ENCODE data around the gene TRDMT1.
A peak's percentile ranks its signal among the peaks of the same experiment; 100 is the strongest.
"Not testable (repeated sequence)": the region's sequence is repeated elsewhere in the genome, so short reads cannot be mapped to it uniquely, and the experiment has no call there.

TRDMT1 gene

GRCh38 chr10:17122052-17122451 lies 79.4 kb downstream of the TRDMT1 start:
- Histone ChIP-seq H3K9me3 (ENCODE audit: control insufficient read depth, low read length) (no peaks in the 10 kb centered on the region), H3K4me1 (peaks cover 11% of the 10 kb centered on the region), H3K4me3 (ENCODE audit: low read depth, low read length) (no peak overlapping the region), H3K27ac (no peak overlapping the region), H3K4me2 (ENCODE audit: low read length) (no peak overlapping the region), H3K27me3 (ENCODE audit: control insufficient read depth, insufficient read depth, low read length) (no peaks in the 10 kb centered on the region), H3K36me3 (ENCODE audit: control insufficient read depth, insufficient read depth, low read length) (no peaks in the 10 kb centered on the region), H2AFZ (no peak overlapping the region), H3K9ac (no peak overlapping the region), H3K79me2 (no peaks in the 10 kb centered on the region)
- TF ChIP-seq, protein P1, sequence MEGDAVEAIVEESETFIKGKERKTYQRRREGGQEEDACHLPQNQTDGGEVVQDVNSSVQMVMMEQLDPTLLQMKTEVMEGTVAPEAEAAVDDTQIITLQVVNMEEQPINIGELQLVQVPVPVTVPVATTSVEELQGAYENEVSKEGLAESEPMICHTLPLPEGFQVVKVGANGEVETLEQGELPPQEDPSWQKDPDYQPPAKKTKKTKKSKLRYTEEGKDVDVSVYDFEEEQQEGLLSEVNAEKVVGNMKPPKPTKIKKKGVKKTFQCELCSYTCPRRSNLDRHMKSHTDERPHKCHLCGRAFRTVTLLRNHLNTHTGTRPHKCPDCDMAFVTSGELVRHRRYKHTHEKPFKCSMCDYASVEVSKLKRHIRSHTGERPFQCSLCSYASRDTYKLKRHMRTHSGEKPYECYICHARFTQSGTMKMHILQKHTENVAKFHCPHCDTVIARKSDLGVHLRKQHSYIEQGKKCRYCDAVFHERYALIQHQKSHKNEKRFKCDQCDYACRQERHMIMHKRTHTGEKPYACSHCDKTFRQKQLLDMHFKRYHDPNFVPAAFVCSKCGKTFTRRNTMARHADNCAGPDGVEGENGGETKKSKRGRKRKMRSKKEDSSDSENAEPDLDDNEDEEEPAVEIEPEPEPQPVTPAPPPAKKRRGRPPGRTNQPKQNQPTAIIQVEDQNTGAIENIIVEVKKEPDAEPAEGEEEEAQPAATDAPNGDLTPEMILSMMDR (IDR thresholded peaks at IDR 0.05), result no peak

DNA sequence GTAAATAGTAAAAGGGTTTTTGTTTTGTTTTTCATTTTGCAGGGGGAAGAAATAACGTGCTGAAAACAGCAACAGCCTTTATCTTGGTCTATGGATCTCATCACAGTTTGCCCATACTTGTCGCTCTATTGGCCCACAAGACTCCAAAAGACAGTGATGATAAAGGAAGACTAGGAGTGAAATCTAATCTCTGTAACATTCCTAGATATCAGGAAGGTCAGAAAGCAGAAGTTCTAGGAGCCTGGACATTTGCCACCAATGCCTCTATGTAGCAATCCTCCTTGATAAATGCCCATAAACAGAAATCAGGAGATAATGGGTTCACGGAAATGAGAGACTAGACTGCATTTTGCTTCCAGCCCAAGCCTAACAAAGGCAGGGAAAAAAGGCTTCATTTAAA lies 80.8 kb downstream of the TRDMT1 start:
- Histone ChIP-seq H3K9ac (no peak overlapping the region), H3K4me3 (ENCODE audit: low read depth, low read length) (no peak overlapping the region), H3K4me2 (ENCODE audit: low read length) (no peak overlapping the region), H3K27ac (no peak overlapping the region), H3K36me3 (ENCODE audit: control insufficient read depth, insufficient read depth, low read length) (no peaks in the 10 kb centered on the region), H2AFZ (peak overlapping the region; percentile 27), H3K79me2 (no peaks in the 10 kb centered on the region), H3K4me1 (peaks cover 11% of the 10 kb centered on the region), H3K9me3 (ENCODE audit: control insufficient read depth, low read length) (no peaks in the 10 kb centered on the region), H3K27me3 (ENCODE audit: control insufficient read depth, insufficient read depth, low read length) (no peaks in the 10 kb centered on the region)
- TF ChIP-seq, protein P1 (IDR thresholded peaks at IDR 0.05), result no peak

DNA sequence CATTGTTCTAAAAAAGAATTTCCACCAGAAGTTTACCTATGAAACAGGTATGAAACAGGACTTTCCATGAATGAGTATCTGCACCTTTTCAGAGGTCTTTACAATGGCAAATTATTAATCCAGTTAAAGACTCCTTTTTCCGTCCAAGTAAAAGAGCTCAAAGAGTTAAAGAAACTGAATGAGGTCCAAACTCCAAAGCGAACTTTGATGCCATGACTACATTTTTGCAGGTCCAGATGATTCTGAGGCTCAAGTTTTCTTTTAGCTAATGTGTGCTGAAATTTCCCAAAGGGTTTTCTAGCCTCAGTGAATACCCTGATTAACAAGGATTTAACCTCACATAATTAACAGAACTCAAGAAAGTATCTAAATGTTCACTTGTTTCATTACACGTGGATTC lies 81.6 kb downstream of the TRDMT1 start:
- Histone ChIP-seq H2AFZ (peak overlapping the region; percentile 27), H3K27ac (no peak overlapping the region), H3K36me3 (ENCODE audit: control insufficient read depth, insufficient read depth, low read length) (no peaks in the 10 kb centered on the region), H3K4me1 (peaks cover 11% of the 10 kb centered on the region), H3K79me2 (no peaks in the 10 kb centered on the region), H3K9me3 (ENCODE audit: control insufficient read depth, low read length) (no peaks in the 10 kb centered on the region), H3K9ac (no peak overlapping the region), H3K4me3 (ENCODE audit: low read depth, low read length) (no peak overlapping the region), H3K27me3 (ENCODE audit: control insufficient read depth, insufficient read depth, low read length) (no peaks in the 10 kb centered on the region), H3K4me2 (ENCODE audit: low read length) (no peak overlapping the region)
- TF ChIP-seq, protein P1 (IDR thresholded peaks at IDR 0.05), result no peak

GRCh38 chr10:17116193-17116592 lies 85.3 kb downstream of the TRDMT1 start:
- TF ChIP-seq, protein P1 (IDR thresholded peaks at IDR 0.05), result no peak
- no peaks in the 10 kb centered on the region for H3K36me3 ChIP-seq (ENCODE audit: control insufficient read depth, insufficient read depth, low read length)
- H3K4me3 ChIP-seq (ENCODE audit: low read depth, low read length), result no peak overlapping the region
- no peaks in the 10 kb centered on the region for H3K79me2 ChIP-seq
- no peak overlapping the region for H3K4me2 ChIP-seq (ENCODE audit: low read length)
- H3K4me1 ChIP-seq, result peaks cover 3% of the 10 kb centered on the region
- no peaks in the 10 kb centered on the region for H3K27me3 ChIP-seq (ENCODE audit: control insufficient read depth, insufficient read depth, low read length)
- no peak overlapping the region for H3K27ac ChIP-seq
- H3K9ac ChIP-seq, result no peak overlapping the region
- H2AFZ ChIP-seq, result no peak overlapping the region
- H3K9me3 ChIP-seq (ENCODE audit: control insufficient read depth, low read length), result no peaks in the 10 kb centered on the region

- Histone ChIP-seq H3K27me3 (ENCODE audit: control insufficient read depth, insufficient read depth, low read length) (no peaks in the 10 kb centered on the region), H3K4me2 (ENCODE audit: low read length) (no peak overlapping the region), H3K36me3 (ENCODE audit: control insufficient read depth, insufficient read depth, low read length) (no peaks in the 10 kb centered on the region), H3K27ac (no peak overlapping the region), H3K9me3 (ENCODE audit: control insufficient read depth, low read length) (no peaks in the 10 kb centered on the region), H3K4me1 (peaks cover 3% of the 10 kb centered on the region), H2AFZ (no peak overlapping the region), H3K9ac (no peak overlapping the region), H3K79me2 (no peaks in the 10 kb centered on the region), H3K4me3 (ENCODE audit: low read depth, low read length) (no peak overlapping the region)
- TF ChIP-seq, protein P1 (IDR thresholded peaks at IDR 0.05), result no peak
Measured at GRCh38 chr10:17115683-17116082, 85.8 kb downstream of the TRDMT1 start.

- not testable (repeated sequence) for H3K79me2 ChIP-seq; H3K9me3 ChIP-seq (ENCODE audit: control insufficient read depth, low read length); H3K9ac ChIP-seq; H3K36me3 ChIP-seq (ENCODE audit: control insufficient read depth, insufficient read depth, low read length); H3K4me2 ChIP-seq (ENCODE audit: low read length); H3K27me3 ChIP-seq (ENCODE audit: control insufficient read depth, insufficient read depth, low read length); H2AFZ ChIP-seq; H3K27ac ChIP-seq; H3K4me3 ChIP-seq (ENCODE audit: low read depth, low read length); H3K4me1 ChIP-seq
Measured at GRCh38 chr10:17114878-17115444, 86.5 kb downstream of the TRDMT1 start.
